ENCODE measurements around the gene ATP1A2. TPM values are rescaled to one million over a fixed set of nuclear protein-coding genes. Genes with fewer than 3 reads are reported as not detected.

The ATP1A2 gene
- total RNA-seq, 1 donor from 2014 or later: 5.6 TPM

GRCh38 chr1:160158031-160158430 is 42.5 kb downstream of the ATP1A2 start:
- Histone ChIP-seq H3K9me3 (no peaks in the 10 kb centered on the region), H3K36me3 (no peaks in the 10 kb centered on the region), H3K27me3 (no peaks in the 10 kb centered on the region), H3K27ac (no peak overlapping the region), H3K4me1 (peaks cover 7% of the 10 kb centered on the region), H3K4me3 (no peak overlapping the region)
- DNase-seq: no peak
- no peak for TF ChIP-seq CTCF (IDR thresholded peaks at IDR 0.05)
- ATAC-seq: no peak
- intact Hi-C loops (cut with DNase I): no loop called here

DNA sequence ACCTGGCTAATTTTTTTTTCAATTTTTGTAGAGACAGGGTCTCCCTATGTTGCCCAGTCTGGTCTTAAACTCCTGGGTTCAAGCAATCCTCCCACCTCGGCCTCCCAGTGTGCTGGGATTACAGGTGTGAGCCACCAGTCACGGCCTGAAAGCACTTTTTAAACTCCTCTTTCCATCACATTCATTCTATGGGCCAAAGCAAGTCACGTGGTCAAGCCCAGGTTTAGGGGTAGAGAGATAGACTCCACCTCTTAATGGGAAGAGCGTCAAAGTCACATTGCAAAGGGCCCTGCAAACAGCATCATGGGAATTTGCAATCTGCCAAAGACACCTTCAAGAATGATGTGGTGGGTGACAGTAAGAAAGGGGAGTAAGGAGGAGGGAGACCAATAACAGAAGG is 43.0 kb downstream of the ATP1A2 start:
- TF ChIP-seq CTCF (IDR thresholded peaks at IDR 0.05): no peak
- Histone ChIP-seq H3K9me3 (no peaks in the 10 kb centered on the region), H3K27me3 (no peaks in the 10 kb centered on the region), H3K4me1 (peaks cover 8% of the 10 kb centered on the region), H3K4me3 (no peak overlapping the region), H3K27ac (no peak overlapping the region), H3K36me3 (no peaks in the 10 kb centered on the region)
- ATAC-seq (no peak), DNase-seq (no peak)
- intact Hi-C loops (cut with DNase I): no loop called here

DNA sequence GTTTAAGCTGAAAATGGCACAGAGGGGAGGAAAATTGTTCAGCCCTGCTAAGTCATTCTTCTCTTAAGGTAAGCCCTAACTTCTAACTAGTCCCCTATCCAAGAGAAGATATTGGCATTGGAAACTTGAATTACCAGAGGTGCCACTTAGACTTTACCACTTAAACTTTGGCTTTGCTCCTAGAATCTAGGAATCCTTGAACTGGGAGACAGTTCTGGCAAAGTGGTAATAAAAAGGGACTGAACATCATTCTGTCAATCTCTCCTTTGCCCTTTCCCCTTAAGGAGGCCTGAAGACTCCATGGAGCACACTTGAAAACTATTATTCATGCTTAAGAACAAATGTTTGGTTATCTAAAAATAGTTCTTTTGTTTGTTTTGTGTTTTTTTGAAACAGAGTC is 44.3 kb downstream of the ATP1A2 start:
- H3K27me3 ChIP-seq: no peaks in the 10 kb centered on the region
- no peak overlapping the region for H3K4me3 ChIP-seq
- peak; percentile 80 for ATAC-seq
- peaks cover 8% of the 10 kb centered on the region for H3K4me1 ChIP-seq
- H3K36me3 ChIP-seq: no peaks in the 10 kb centered on the region
- intact Hi-C loops (cut with DNase I): no loop called here
- no peak for DNase-seq
- no peak for TF ChIP-seq CTCF (IDR thresholded peaks at IDR 0.05)
- H3K9me3 ChIP-seq: no peaks in the 10 kb centered on the region
- no peak overlapping the region for H3K27ac ChIP-seq

DNA sequence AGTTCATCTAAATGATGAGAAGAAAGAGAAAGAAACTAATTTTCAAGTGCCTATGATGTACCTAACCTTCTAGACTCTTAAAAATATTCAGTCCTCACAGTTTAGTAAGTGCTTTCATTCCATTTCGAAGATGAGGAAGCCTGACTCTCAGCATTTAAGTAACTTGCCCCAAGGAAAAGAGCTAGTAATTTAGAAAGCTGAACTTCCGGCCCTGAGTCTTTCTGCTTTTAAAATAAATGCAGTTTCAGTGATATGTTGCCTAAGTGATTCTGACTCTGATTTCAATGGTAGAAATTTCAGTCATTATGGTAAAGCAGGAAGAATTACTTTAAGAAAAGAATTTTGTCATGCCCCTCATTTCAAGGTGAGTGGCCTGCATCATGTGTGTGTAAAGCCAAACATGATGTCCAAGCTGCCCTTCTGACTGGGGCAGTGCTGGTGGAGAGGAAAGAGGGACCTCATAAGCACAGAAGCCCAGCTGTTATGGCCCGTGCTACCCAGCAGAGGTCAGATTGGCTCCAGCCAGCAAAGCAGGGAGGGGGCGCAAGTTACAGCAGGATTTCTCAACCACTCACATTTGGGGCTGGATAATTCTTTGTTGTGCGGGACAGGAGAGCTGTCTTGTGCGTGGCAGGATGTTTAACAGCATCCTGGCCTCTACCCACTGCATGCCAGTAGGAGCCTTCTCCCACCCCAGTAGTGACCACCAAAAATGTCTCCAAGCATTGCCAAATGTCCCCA is 46.6 kb downstream of the ATP1A2 start:
- H3K27me3 ChIP-seq: peaks cover 2% of the 10 kb centered on the region
- TF ChIP-seq CTCF (IDR thresholded peaks at IDR 0.05): peak; percentile 36
- H3K4me3 ChIP-seq: no peak overlapping the region
- intact Hi-C loops (cut with DNase I): no loop called here
- H3K4me1 ChIP-seq: peaks cover 8% of the 10 kb centered on the region
- DNase-seq: no peak
- peak; percentile 37 for ATAC-seq
- H3K27ac ChIP-seq: no peak overlapping the region
- H3K9me3 ChIP-seq: no peaks in the 10 kb centered on the region
- H3K36me3 ChIP-seq: no peaks in the 10 kb centered on the region

DNA sequence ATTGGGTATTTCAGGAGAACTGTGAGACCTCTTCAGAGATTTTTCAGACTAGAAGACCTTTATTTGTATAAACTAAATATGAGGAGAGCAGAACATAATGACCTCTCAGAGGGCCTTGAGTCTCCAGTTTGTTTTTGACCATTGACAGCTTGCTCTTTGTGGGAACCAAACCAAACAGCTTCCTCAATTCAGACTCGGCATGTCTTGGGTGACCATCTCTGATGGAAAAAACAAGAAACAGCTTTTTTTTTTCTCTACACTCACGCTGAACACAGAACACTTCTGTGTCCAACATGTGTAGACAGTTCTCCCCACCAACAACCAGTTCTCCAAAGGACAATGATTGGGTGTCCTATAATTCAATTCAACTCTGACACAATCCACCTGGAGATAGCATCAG is 47.4 kb downstream of the ATP1A2 start:
- peak; percentile 8 for ATAC-seq
- H3K4me1 ChIP-seq: peaks cover 8% of the 10 kb centered on the region
- peaks cover 5% of the 10 kb centered on the region for H3K27me3 ChIP-seq
- H3K9me3 ChIP-seq: no peaks in the 10 kb centered on the region
- H3K27ac ChIP-seq: no peak overlapping the region
- no peak overlapping the region for H3K4me3 ChIP-seq
- no peak for DNase-seq
- intact Hi-C loops (cut with DNase I): no loop called here
- H3K36me3 ChIP-seq: no peaks in the 10 kb centered on the region
- no peak for TF ChIP-seq CTCF (IDR thresholded peaks at IDR 0.05)

DNA sequence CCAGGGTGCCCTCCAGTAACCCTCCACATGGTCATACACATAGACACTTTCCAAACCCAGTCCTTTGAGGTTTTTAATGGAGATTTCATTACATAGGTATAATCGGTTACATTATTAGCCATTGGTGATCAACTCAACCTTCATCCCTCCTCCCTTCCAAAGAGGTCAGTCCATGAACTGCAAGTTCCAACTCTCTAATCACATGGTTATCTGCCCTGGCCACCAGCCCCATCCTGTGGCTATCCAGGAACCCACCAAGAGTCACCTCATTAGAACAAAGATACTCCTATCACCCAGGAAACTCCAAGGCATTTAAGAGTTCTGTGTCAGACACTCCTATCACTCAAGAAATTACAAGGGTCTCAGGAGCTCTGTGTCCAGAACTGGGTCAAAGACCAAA is 48.1 kb downstream of the ATP1A2 start:
- H3K27ac ChIP-seq: no peak overlapping the region
- intact Hi-C loops (cut with DNase I): no loop called here
- H3K27me3 ChIP-seq: peaks cover 5% of the 10 kb centered on the region
- H3K4me1 ChIP-seq: peaks cover 8% of the 10 kb centered on the region
- peak; percentile 16 for TF ChIP-seq CTCF (IDR thresholded peaks at IDR 0.05)
- no peak overlapping the region for H3K4me3 ChIP-seq
- H3K9me3 ChIP-seq: no peaks in the 10 kb centered on the region
- H3K36me3 ChIP-seq: no peaks in the 10 kb centered on the region
- peak; percentile 29 for ATAC-seq
- DNase-seq: no peak
